ENCODE results near the gene FXR2. TPM values are rescaled to one million over a fixed set of nuclear protein-coding genes. Genes with fewer than 3 reads are reported as not detected.

The FXR2 gene
- total and polyA plus RNA-seq, 9 donors: 31.4 to 37.2 (median 35.1) TPM

DNA sequence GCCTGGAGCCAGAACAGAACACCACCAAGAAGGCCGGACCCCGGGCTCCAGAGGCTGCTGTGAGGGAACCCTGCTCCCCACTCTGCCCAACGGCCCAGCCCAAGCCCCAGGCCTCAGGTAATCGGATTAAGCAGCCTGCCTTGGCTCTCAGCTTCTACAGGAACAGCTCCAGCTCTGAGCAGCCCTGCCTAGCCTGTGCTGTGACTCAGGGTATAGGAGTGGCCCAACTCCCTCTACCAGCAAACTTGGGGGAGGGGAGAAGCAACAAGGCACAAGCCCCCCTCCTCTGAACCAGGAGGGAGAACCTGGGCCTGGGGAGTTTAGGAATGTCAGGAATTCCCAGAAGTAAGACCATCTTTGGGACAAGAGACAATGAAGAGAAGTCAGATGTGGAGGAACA, 24.0 kb downstream of the FXR2 start:
- no peak for DNase-seq
- 33% methylated on average over 3 of the region's 4 CpGs for WGBS (ENCODE audit: insufficient coverage)
- H3K36me3 ChIP-seq (ENCODE audit: control insufficient read depth, insufficient read depth, low read length): peaks cover 67% of the 10 kb centered on the region
- peaks cover 44% of the 10 kb centered on the region for H3K4me1 ChIP-seq (ENCODE audit: control insufficient read depth, insufficient read depth, low read length)
- H3K27ac ChIP-seq (ENCODE audit: low read length): peak overlapping the region; percentile 18
- H3K4me3 ChIP-seq (ENCODE audit: low read length): no peak overlapping the region
- no peaks in the 10 kb centered on the region for H3K27me3 ChIP-seq (ENCODE audit: control insufficient read depth, insufficient read depth, low read length)
- no peaks in the 10 kb centered on the region for H3K9me3 ChIP-seq (replicated peaks; ENCODE audit: control insufficient read depth, low read depth, low read length)

DNA sequence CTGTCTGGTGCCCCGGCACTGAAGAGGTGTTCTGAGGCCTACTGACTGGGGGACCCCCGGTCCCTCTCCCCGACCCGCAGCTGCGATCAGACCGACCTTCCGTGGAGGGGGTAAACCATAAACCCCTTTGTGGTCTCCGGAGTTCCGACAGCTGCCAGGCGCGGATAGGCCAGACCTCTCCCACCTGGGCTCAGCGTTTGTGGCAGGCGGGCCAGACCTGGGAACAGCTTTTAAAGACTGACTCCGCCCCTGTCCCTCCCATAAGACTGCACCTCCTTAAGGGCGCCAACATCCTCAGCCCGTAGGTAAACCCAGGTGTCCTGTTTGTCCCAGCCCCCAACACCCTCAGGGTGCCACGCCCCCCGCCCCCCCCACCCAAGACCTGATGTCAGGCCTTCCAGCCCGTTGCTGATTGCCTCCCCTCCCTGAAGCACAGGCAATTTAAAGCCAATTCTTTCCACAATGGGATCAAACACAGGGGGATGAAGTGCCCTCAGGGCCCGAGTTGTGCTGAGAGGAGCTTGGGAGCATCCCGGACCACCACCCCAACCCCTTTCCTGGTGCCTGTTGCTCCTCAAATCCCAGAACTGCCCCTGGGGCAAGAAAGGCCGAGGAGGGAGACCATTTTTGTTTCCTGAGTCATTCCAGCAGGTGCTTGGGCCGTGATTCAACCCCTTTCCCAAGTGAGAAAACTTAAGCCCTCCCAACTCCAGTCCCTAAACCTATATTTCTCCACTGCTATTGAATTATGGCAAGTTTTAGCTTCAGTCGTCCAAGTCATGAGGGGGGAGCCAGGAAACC, 24.6 kb downstream of the FXR2 start, which contains the start of gene SOX15:
TSS of gene SOX15 (minus strand) at position 204 of the 801 bp plus-strand sequence. CDS start 418 bp downstream, outside the sequence.
- H3K4me3 ChIP-seq (ENCODE audit: low read length): peak within 1 kb of the TSS; percentile 48
- 52% methylated on average over 12 of the region's 24 CpGs for WGBS (ENCODE audit: insufficient coverage)
- peak within 1 kb of the TSS; percentile 18 for H3K27ac ChIP-seq (ENCODE audit: low read length)
- DNase-seq: peak; percentile 80
- H3K27me3 ChIP-seq (ENCODE audit: control insufficient read depth, insufficient read depth, low read length): no peaks in the 10 kb centered on the region
- peaks cover 46% of the 10 kb centered on the region for H3K4me1 ChIP-seq (ENCODE audit: control insufficient read depth, insufficient read depth, low read length)
- peaks cover 63% of the 10 kb centered on the region for H3K36me3 ChIP-seq (ENCODE audit: control insufficient read depth, insufficient read depth, low read length)
- no peaks in the 10 kb centered on the region for H3K9me3 ChIP-seq (replicated peaks; ENCODE audit: control insufficient read depth, low read depth, low read length)

DNA sequence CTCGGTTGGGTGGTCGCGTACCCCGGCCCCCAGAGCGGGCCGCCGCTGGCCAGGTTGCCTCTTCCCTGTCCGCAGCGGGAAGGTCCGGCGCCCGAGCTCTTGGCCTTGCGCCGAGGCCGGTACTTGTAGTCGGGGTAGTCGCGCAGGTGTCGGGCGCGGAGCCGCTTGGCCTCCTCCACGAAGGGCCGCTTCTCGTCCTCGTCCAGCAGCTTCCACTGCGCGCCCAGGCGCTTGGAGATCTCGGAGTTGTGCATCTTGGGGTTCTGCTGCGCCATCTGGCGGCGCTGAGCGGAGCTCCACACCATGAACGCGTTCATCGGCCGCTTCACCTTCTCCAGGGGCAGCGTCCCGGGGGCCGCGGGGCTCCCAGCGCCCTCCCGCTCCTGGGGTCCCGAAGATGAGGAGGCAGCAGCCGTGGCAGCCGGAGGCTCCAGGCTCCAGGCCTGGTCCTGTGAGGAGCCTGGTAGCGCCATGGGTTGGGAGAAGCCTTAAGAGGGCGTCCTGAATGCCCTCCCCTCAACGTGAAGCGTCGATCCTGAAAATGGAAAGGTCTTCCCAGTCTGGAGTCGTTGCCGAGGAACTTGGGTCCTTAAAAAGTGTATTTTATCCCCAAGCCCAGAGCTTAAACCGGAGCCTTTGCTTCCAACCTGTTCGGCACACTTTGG, 25.4 kb downstream of the FXR2 start:
- Histone ChIP-seq H3K4me3 (ENCODE audit: low read length) (peak overlapping the region; percentile 48), H3K9me3 (replicated peaks; ENCODE audit: control insufficient read depth, low read depth, low read length) (no peaks in the 10 kb centered on the region), H3K4me1 (ENCODE audit: control insufficient read depth, insufficient read depth, low read length) (peaks cover 53% of the 10 kb centered on the region), H3K27ac (ENCODE audit: low read length) (no peak overlapping the region), H3K27me3 (ENCODE audit: control insufficient read depth, insufficient read depth, low read length) (no peaks in the 10 kb centered on the region), H3K36me3 (ENCODE audit: control insufficient read depth, insufficient read depth, low read length) (peaks cover 55% of the 10 kb centered on the region)
- DNase-seq: peak; percentile 94
- 8% methylated on average over 55 of the region's 56 CpGs for WGBS (ENCODE audit: insufficient coverage)

GRCh38 chr17:7588553-7589203, 26.0 kb downstream of the FXR2 start:
- peak overlapping the region; percentile 23 for H3K27ac ChIP-seq (ENCODE audit: low read length)
- WGBS (ENCODE audit: insufficient coverage): 52% methylated on average over 27 of the region's 30 CpGs
- peaks cover 55% of the 10 kb centered on the region for H3K4me1 ChIP-seq (ENCODE audit: control insufficient read depth, insufficient read depth, low read length)
- H3K36me3 ChIP-seq (ENCODE audit: control insufficient read depth, insufficient read depth, low read length): peaks cover 49% of the 10 kb centered on the region
- no peaks in the 10 kb centered on the region for H3K9me3 ChIP-seq (replicated peaks; ENCODE audit: control insufficient read depth, low read depth, low read length)
- H3K27me3 ChIP-seq (ENCODE audit: control insufficient read depth, insufficient read depth, low read length): no peaks in the 10 kb centered on the region
- DNase-seq: no peak
- H3K4me3 ChIP-seq (ENCODE audit: low read length): peak overlapping the region; percentile 48

DNA sequence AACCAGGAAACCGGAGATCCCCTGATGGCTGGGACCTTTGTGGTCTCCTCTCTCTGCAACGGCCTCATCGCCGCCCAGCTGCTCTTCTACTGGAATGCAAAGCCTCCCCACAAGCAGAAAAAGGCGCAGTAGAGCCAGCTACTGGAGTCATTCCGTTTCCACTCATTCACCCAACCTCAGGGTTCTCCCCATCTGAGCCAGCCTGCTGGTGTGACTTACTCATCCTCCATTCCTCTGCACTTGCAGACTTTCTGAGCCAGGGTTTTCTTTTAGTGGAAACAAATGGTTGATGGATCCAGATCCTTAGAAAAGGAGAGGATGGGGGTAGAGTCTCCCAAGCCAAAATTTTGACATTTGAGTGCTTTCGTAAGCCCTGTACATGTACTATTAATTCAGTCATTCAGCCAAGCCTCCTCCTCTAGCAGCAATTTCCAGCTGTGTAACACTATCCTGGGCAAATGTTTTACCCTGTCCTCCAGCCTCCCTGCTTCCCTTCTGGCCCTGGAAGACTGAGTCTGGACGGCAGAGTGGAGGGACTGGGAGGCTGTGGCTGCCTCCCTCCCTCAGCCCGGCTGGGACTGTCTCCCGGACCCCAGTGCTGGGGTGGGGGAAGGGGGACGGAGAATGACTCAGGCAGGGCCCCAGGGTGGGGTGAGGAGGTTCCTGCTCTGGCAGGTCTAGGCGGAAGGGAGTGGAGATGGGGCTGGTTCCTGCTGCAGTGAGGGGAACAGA, 27.1 kb downstream of the FXR2 start:
- peak; percentile 71 for DNase-seq
- 50% methylated on average over 7 of the region's 12 CpGs for WGBS (ENCODE audit: insufficient coverage)
- Histone ChIP-seq H3K27me3 (ENCODE audit: control insufficient read depth, insufficient read depth, low read length) (no peaks in the 10 kb centered on the region), H3K27ac (ENCODE audit: low read length) (peak overlapping the region; percentile 56), H3K4me3 (ENCODE audit: low read length) (no peak overlapping the region), H3K4me1 (ENCODE audit: control insufficient read depth, insufficient read depth, low read length) (peaks cover 63% of the 10 kb centered on the region), H3K9me3 (replicated peaks; ENCODE audit: control insufficient read depth, low read depth, low read length) (no peaks in the 10 kb centered on the region), H3K36me3 (ENCODE audit: control insufficient read depth, insufficient read depth, low read length) (peaks cover 39% of the 10 kb centered on the region)

DNA sequence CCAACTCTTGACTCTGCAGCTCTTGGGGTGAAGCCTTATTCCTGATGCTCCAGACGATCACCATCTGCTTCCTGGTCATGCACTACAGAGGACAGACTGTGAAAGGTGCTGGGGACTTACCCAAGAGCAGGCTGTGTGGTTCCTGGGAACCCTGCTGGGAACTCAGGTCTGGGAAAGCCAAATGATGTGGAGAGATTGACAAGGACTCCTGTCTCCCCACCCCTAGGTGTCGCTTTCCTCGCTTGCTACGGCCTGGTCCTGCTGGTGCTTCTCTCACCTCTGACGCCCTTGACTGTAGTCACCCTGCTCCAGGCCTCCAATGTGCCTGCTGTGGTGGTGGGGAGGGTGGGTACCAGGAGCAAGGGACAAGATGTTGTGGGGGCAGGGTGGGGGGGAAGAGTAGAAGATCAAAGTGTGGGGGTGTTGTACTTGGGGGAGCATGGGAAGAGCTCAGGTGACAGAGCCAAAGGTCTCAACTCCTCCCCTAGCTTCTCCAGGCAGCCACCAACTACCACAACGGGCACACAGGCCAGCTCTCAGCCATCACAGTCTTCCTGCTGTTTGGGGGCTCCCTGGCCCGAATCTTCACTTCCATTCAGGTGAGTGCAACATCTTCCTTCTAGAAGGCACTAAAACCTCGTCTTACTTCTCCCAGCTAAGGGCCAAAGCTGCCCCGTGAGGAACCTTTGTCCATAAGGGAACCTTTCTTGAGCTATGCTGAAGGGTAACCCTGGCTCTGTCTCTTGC, 27.9 kb downstream of the FXR2 start:
- peak overlapping the region; percentile 56 for H3K27ac ChIP-seq (ENCODE audit: low read length)
- H3K9me3 ChIP-seq (replicated peaks; ENCODE audit: control insufficient read depth, low read depth, low read length): no peaks in the 10 kb centered on the region
- no peaks in the 10 kb centered on the region for H3K27me3 ChIP-seq (ENCODE audit: control insufficient read depth, insufficient read depth, low read length)
- 57% methylated on average over 3 of the region's 9 CpGs for WGBS (ENCODE audit: insufficient coverage)
- H3K4me3 ChIP-seq (ENCODE audit: low read length): no peak overlapping the region
- H3K4me1 ChIP-seq (ENCODE audit: control insufficient read depth, insufficient read depth, low read length): peaks cover 71% of the 10 kb centered on the region
- DNase-seq: no peak
- peaks cover 31% of the 10 kb centered on the region for H3K36me3 ChIP-seq (ENCODE audit: control insufficient read depth, insufficient read depth, low read length)

DNA sequence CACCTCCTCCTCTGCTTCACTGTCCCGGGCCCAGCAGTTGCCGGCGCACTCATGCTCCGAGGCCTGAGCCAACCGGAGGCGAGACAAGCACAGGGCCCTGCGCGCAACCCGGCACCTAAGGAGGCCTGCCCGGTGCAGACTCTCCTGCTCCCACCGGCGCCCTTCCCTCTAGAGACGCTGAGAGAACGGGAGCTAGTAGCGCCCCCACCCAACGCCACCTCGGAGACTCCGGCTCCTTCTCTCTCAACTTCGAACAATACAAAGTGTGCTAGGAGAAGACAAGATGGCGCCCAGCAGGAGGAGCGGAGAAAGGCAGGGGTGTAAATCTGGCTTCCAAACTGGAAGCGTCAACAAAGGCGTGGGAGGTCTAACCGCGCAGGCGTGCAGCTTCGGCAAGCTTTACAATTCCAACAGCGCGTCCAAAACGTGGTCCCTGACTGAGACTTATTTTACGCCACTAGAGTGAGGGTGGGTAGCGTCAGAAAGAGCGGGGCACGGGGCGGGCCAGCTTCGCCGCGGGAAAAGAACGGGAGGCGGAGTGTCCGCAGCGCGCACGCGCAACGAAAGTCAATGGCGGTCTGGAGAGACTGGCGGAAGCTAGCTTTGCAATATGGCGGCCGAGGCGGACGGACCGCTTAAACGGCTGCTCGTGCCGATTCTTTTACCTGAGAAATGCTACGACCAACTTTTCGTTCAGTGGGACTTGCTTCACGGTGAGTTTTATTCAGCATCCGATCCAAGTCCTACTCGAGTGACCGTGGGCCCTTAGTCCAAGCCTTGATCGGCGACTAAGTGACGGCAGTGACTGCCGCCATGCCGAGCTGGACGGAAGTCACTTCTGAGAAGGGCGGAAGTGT, 31.2 kb downstream of the FXR2 start, which contains the start of gene MPDU1:
TSS of gene MPDU1 (plus strand) at position 600 of the 857 bp plus-strand sequence. CDS start at position 611, 11 bp downstream.
- 2% methylated on average over 56 of the region's 69 CpGs for WGBS (ENCODE audit: insufficient coverage)
- no peaks in the 10 kb centered on the region for H3K27me3 ChIP-seq (ENCODE audit: control insufficient read depth, insufficient read depth, low read length)
- H3K4me3 ChIP-seq (ENCODE audit: low read length): peak within 1 kb of the TSS; percentile 62
- peaks cover 64% of the 10 kb centered on the region for H3K4me1 ChIP-seq (ENCODE audit: control insufficient read depth, insufficient read depth, low read length)
- peak within 1 kb of the TSS; percentile 97 for H3K27ac ChIP-seq (ENCODE audit: low read length)
- peaks cover 43% of the 10 kb centered on the region for H3K36me3 ChIP-seq (ENCODE audit: control insufficient read depth, insufficient read depth, low read length)
- DNase-seq: peak; percentile 100
- no peaks in the 10 kb centered on the region for H3K9me3 ChIP-seq (replicated peaks; ENCODE audit: control insufficient read depth, low read depth, low read length)

DNA sequence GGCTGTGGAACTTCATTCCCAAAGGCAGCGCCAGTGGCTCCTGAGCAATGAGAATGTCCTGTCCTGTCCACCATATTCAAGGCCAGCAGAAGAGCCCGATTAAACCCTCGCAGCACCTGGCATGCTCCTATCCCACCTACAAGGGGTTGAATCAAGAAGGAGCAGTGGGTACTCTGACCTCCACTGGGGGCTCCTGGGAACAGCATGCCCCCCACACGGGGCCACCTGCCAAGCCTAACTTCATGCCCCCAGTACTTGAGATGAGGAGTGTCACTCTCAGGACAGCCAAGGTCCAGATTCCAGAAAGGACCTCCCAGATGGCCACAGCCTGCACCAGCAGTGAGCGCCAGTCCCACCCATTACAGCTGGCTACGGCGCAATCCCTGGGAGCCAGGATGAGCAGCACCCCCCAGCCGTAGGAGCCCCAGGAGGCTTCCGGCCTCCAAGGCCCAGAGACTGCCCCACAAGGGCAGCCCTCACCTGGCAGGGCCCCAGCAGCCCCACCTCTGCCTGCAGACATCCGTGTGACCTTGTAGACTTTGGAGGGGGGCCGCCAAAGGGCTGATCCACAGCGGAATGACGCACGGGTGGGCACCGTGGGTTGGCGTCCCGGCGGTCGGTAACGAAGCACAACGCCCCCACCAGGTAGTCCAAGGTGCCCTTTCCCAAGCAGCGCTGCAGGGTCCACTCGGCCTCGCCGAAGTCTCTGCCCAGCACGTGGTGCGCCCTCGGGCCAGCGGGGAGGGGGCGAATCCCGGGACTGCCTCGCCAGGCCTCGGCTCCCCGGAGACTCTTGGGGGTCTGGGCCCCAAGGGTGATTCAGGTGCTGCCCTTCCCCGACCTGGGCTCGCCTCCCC, 32.1 kb downstream of the FXR2 start:
- Histone ChIP-seq H3K27me3 (ENCODE audit: control insufficient read depth, insufficient read depth, low read length) (no peaks in the 10 kb centered on the region), H3K36me3 (ENCODE audit: control insufficient read depth, insufficient read depth, low read length) (peaks cover 50% of the 10 kb centered on the region), H3K27ac (ENCODE audit: low read length) (peak overlapping the region; percentile 97), H3K4me3 (ENCODE audit: low read length) (peak overlapping the region; percentile 62), H3K9me3 (replicated peaks; ENCODE audit: control insufficient read depth, low read depth, low read length) (no peaks in the 10 kb centered on the region), H3K4me1 (ENCODE audit: control insufficient read depth, insufficient read depth, low read length) (peaks cover 56% of the 10 kb centered on the region)
- 88% methylated on average over 32 of the region's 36 CpGs for WGBS (ENCODE audit: insufficient coverage)
- DNase-seq: no peak
